Measurements from ENCODE around the gene LYAR.

The LYAR gene

DNA sequence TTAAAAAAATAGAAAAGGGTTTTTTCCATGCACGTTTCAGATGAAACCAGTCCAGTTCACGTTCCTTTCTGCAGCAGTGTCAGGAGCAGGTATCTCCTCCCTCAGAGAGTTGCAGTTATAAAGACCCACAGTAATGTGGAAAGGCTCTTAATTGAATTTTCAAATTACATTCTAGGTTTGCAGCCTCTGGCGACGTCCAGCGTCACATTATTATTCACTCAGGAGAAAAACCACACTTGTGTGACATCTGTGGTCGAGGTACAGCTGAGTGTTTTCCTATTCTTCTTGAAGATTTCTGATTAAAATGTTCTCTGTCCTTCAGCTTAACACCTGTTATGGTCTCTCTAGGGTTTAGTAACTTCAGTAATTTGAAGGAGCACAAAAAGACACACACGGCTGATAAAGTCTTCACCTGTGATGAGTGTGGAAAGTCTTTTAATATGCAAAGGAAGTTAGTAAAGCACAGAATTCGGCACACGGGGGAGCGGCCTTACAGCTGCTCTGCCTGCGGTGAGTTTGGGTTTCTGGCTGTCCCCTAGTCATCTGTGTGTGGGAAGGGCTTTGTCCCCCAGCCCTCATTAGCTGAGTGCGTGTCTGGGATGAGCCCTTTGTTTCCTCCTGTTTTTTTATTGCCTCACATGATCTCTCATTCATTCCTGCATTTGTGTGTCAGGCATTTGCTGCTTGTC, 25.7 kb upstream of the LYAR start:
- no peak for DNase-seq

GRCh38 chr4:4311193-4311592, 21.2 kb upstream of the LYAR start:
- no peak for DNase-seq

DNA sequence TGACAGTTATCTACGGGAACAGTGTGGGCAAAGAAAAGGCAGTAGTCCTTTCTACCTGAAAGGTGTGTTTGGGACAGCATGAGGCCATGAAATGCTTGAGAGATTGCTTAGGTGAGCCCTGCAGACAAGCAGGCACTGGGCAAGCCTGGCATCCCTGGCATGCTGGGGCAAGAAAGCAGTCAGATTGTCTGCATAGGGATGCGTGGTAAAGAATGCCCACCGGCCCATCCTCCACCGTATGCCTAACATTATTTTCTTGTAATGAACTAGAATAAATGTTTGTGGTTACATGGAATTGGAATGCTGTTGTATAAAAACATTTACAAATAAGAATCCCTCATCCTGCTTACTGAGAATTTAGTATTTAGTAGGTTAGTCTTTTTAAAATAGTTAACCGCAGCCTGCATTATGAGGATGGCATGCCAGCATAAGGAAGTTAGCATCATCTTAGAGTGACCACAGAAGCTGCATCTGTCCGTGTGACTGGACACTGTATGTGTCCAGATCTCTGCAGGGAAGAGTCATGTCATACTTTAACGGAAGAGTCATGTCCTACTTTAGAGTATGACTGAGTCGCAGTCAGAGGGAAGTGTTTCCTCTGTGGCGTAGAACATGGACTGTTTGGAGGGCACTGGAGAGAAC, 19.0 kb upstream of the LYAR start:
- DNase-seq, result no peak

- DNase-seq, result no peak
Measured at GRCh38 chr4:4306920-4307319, 17.0 kb upstream of the LYAR start.

DNA sequence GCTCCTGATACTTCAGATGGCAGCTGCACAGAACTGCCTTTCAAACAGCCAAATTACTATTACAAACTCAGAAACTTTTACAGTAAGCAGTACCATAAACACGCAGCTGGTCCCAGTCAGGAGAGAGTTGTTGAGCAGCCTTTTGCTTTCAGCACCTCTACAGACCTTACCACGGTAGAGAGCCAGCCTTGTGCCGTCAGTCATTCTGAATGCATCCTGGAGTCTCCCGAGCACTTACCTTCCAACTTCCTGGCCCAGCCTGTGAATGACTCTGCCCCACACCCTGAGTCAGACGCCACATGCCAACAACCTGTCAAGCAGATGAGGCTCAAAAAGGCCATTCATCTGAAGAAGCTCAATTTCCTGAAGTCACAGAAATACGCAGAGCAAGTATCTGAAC, 12.5 kb upstream of the LYAR start:
- DNase-seq, result no peak

GRCh38 chr4:4302001-4302400, 12.0 kb upstream of the LYAR start:
- no peak for DNase-seq

- DNase-seq, result no peak
Measured at GRCh38 chr4:4299006-4299405, 9.1 kb upstream of the LYAR start.

- no peak for DNase-seq
Measured at GRCh38 chr4:4296283-4296846, 6.4 kb upstream of the LYAR start.

DNA sequence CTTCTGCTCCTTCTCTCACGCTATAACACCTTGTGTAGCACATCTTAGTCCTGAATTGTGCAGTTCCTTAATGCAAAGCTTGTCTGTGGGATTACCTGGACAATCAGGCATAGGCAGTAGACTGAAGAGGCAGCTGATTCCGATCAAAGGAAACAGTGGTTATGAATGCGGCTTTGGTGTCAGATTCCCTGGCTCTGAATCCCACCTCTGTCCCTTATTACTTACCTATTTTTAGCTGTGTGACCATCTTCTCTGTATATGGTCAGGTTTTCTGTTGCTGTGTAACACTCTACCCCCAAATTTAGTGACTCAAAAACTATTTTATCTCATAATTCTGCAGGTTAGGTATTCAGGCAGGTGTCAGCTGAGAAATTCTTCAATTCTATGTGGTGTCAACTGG, 3.3 kb upstream of the LYAR start:
- no peak for DNase-seq

DNA sequence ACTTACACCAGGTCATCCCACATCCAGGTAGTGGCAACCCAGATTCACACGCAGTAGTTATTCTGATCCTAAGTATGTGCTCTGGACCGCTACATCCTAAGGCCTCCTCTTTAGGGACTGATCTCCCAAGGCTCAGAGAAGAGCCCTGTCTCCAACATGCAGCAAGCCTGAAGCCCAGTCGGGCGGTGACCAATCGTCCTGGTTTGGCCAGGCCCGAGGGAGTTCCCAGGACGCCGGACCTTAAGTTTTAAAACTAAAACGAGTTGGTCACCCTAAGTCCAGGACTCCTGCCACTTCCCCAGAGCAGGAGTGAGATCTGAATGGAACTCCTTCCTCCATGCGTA, 385 bp downstream of the LYAR start:
- DNase-seq, result no peak

- DNase-seq, result no peak
Measured at GRCh38 chr4:4289055-4289454, 899 bp downstream of the LYAR start.

GRCh38 chr4:4288098-4288497, 1.9 kb downstream of the LYAR start:
- DNase-seq, result no peak

DNA sequence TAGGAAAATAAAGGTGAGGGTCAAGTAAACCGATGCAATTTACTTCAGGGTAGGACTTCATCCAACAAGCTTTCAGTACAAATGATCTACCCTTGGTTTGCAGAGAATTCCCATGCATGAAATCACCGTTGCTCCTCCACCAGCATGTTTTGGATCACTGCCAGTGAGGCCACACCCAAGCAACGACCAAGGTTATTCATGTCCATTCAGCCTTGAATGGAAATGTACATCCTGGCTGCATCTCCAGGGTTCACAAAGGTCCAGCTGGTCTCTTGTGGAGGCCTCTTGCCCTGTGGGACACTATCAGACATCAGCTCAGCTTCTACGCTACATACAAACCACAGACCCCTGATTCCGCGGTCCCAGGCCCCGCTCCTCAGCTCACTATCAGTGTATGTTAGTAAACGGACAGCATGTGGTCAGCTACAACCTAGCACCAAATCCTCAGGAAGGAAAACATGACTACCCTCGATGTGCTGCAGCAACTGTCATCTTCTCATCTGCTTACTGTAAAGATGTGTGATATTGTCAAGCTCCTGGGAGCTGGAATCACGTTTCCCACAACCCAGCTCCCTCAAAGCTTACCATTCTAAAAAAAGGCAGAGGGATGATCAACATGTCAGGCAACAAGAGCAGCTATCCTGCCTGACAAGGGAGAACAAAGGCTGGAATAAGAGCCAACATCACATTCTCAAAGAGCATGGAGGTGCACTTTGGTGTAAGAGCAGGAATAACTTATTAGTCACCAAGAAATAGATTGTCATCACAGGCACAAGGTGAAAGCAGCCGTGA, 4.9 kb downstream of the LYAR start:
- no peak for DNase-seq

GRCh38 chr4:4281787-4282186, 8.2 kb downstream of the LYAR start:
- no peak for DNase-seq

GRCh38 chr4:4277531-4277930, 12.4 kb downstream of the LYAR start:
- no peak for DNase-seq

DNA sequence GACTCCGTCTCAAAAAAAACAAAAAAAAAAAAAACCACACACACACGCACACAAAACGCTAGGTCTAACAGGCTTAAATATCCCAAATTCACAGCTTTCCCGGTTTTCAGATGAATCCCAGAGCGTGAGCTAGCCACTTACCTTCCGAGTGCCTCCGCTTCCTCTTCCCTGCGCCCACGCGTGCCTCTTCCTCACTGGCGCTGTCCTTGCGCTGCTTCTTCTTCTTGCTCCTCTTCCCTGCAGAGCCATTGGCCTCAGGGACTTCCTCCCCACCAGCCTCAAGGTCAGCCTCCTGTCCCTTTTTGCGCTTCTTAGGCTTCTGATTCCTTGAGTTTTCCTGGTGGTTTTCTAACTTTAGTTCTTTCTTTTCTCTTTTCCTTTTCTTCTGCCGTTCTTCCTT, 15.7 kb downstream of the LYAR start:
- DNase-seq, result no peak

DNA sequence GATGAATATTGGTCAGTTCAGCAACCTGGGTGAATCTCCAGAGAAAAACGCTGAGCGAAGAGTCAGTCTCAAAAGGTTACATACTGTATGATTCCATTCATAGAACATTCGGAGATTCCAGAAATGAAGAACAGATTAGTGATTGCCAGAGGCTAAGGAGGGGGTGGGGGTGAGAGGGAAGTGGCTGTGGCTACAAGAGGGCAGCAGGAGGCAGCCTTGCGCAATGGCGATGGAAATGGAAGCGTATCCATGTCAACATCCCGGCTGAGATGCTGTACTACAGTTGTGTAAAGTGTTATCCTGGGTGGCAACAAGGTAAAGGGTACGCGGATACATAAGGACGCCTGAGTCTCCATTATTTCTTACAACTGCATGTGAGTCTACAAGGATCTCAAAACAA, 18.0 kb downstream of the LYAR start:
- no peak for DNase-seq

DNA sequence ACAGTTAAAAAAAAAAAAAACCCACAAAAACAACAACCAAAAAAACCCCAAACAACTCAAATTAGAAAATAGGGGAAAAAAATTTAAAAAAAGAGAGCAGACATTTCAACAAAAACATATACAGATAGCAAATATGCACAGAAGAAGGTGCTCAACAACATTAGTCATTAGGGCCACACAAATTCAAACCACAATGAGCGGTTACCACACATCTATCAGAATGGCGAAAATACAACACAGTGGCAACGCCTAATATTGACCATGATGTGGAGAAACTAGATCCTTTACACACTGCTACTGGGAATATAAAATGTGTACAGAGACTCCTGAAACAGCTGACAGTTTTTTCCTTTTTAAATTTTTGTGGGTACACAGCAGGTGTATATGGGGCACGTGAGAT, 19.4 kb downstream of the LYAR start:
- no peak for DNase-seq

GRCh38 chr4:4269856-4270255, 20.1 kb downstream of the LYAR start:
- DNase-seq, result no peak

DNA sequence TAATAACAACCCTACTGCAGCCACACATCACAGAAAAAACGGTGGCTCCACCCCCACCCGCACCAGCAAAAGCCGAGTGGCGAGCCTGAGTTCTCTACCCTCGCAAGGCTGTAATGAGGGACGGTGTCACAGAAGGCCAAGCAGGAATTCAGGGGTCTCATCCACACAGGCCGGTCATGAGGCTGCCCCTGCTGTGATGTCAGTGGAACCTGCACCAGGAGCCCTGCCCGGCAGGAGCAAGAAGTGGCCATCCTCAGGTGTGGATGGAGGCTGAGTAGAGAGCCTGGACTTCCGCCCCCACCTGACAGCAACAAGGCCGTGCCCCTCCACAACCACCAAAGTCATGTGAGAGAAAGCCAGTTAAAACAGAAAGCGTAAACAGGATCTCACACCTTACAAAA, 20.6 kb downstream of the LYAR start:
- no peak for DNase-seq

GRCh38 chr4:4268776-4269175, 21.2 kb downstream of the LYAR start:
- DNase-seq, result no peak

DNA sequence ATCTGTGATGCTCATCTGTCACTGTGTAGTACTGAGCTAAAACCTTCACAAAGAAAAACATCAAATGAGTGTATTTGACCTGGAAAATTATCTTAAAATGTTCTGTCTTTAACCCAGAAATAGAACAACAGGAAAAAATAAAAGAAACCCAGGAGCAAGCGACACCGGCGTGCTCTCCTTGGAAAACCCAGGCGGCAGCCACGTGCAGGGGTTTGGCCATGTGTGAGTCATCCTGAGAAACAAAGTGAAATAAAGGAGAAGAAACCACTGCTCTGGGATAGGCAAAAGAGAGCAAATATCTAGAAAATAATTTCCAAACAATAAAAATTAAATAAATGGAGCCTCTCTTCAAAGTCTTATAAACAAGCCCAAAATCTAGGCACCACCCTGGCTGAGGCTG, 22.0 kb downstream of the LYAR start:
- DNase-seq, result no peak

DNA sequence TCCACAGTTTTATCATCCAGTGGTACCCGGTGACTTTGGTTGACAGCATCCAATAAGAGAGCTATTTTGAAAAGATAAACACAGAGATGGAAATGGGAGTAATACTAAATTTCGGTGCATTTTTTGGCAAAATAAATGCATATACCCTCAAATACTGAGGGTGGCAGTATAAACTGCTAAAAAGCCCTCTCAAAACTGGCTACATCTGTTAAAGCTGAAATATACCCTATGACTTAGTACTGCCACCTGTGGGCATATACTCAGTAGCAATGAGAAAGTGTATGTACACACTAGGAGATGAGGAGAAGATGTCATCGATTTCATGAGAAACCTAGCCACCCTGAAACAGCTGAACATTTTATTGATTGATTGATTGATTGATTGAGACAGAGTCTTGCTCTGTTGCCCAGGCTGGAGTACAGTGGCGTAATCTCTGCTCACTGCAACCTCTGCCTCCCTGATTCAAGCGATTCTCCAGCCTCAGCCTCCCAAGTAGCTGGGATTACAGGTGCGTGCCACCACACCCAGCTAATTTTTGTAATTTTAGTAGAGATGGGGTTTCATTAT, 29.7 kb downstream of the LYAR start:
- peak in 1 of 2 donors; percentile 31 for DNase-seq
